DMS114 treated with DMSO at 0.1 percent for 48 hours (cell line): Measurements from ENCODE around the gene TUBB4A.

Experiments used
- DNase-seq: peaks from one replicate; lab custom pipeline; 2025; ENCODE audit not compliant: unreplicated experiment; lab: John Stamatoyannopoulos, UW

TUBB4A gene

DNA sequence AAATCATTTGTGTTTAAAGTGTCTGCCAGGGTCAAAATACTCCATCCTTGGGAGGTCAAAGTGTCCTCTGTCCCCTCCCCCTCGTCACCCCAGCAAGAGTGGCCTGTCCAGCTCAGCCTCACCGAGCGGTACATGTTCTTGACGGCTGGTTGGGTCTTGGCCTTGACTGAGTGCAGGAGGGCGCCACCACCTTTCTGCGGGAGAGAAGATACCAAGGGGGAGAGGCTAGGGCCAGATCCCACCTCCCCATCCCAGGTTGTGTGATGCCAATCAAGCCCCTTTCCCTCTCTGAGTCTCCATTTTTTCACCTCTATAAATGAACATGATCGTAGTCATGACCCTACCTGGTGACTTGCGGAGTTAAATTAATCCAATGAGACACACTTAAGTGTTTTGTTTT lies 31.9 kb downstream of the TUBB4A start:
- no peak for DNase-seq

DNA sequence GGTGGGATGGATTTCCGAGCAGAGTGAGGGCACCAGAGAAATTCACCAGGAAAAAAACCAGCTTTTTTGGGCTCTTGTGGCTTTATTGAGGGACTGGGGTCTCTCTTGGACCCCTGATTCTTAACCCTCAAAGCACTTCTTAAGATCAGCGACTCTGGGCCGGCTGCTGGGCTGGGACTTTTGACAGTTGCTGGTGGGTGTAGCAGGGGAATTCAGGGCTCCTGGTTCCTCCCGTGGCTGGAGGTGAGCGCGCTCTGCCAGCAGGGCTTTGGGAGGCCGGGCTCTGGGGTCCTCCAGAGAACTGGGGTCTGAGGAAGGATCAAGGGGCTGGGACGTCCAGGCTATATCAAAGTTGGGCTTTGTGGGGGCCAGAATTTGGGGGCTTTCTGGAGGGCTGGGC lies 34.7 kb downstream of the TUBB4A start:
- DNase-seq, result no peak

DNA sequence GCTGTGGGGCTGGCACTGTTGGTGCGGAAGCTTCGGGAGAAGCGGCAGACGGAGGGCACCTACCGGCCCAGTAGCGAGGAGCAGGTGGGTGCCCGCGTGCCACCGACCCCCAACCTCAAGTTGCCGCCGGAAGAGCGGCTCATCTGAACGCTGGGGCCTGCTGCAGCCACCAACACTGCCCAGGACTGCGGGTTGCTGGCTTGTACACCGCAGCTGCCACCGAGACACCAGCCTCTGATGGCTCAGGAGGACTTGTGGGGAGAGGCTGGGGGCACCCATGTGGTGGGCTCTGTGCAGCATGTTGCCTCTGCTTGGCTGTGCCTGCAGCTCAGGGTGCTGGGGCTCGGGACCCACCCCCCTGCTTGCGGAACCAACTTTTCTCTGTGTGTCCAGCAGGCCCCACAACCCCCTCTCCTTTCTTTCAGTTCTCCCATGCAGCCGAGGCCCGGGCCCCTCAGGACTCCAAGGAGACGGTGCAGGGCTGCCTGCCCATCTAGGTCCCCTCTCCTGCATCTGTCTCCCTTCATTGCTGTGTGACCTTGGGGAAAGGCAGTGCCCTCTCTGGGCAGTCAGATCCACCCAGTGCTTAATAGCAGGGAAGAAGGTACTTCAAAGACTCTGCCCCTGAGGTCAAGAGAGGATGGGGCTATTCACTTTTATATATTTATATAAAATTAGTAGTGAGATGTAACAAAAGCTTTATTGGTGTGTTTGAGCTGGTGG lies 35.4 kb downstream of the TUBB4A start:
- no peak for DNase-seq

DNA sequence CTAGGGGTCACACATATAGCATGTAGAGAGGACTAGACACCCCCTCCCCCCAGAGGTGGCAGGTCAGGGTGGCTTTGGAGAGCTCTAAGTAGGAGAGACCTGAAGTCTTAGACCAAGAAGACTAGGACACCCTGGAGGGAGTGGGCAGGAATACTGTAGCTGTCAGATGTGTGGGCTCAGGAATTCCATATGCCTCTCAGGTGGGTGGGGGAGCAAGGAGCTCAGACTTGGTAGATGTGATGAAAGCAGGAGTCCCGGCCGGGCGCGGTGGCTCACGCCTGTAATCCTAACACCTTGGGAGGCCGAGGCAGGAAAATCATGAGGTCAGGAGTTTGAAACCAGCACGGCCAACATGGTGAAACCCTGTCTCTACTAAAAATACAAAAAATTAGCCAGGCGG lies 36.4 kb downstream of the TUBB4A start:
- DNase-seq, result no peak

DNA sequence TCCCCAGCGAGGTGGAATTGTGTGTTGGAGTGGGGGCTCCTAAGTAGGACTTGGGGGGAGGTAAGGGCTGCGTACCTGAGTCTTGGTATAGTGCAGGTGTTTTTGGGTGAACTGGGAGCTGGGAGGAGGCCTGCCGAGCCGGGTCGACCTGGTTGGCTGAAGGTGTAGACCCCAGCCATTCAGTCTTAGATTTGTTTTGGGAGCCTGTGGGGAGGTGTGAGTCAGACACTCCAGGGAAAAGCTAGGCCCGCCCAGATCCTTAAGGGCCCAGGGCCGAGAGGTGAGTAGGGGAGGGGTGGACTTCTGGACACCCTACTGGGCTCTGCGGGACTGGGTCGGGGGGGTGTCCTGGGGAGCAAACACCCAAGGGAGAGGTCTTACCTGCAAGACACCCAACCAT lies 37.1 kb downstream of the TUBB4A start:
- no peak for DNase-seq

DNA sequence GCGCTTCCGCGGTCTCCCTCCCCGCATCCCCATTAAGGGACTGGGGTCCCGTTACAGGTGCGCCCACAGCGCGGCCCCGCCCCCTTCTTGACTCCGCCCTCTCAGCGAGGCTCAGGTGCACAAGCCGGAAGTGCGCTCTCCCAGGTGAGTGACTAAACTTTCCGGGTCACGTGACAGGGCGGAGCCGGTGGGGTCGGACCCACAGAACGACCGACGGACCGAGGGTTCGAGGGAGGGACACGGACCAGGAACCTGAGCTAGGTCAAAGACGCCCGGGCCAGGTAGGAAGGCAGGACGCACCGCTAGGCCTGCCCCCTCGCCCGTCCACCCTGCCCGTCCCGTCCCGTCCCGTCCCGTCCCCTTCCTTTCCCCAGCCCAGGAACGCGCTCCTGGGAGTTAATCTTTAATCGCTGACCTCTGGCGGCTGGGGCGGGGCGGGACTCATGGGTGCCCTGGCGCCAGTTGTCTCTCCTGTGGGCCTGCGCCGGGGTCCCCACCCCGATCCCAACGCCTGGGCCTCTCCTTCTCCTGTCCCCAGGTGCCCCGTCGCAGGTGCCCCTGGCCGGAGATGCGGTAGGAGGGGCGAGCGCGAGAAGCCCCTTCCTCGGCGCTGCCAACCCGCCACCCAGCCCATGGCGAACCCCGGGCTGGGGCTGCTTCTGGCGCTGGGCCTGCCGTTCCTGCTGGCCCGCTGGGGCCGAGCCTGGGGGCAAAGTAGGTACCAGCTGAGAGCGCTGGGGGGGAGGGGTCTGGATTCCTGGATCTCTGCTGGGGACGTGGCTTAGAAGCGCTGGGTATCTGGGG lies 37.8 kb downstream of the TUBB4A start, which contains the start of gene CRB3:
Gene CRB3 (plus strand): TSS at position 202 of the 804 bp plus-strand sequence. CDS start 431 bp downstream, at position 633.
- no peak for DNase-seq

DNA sequence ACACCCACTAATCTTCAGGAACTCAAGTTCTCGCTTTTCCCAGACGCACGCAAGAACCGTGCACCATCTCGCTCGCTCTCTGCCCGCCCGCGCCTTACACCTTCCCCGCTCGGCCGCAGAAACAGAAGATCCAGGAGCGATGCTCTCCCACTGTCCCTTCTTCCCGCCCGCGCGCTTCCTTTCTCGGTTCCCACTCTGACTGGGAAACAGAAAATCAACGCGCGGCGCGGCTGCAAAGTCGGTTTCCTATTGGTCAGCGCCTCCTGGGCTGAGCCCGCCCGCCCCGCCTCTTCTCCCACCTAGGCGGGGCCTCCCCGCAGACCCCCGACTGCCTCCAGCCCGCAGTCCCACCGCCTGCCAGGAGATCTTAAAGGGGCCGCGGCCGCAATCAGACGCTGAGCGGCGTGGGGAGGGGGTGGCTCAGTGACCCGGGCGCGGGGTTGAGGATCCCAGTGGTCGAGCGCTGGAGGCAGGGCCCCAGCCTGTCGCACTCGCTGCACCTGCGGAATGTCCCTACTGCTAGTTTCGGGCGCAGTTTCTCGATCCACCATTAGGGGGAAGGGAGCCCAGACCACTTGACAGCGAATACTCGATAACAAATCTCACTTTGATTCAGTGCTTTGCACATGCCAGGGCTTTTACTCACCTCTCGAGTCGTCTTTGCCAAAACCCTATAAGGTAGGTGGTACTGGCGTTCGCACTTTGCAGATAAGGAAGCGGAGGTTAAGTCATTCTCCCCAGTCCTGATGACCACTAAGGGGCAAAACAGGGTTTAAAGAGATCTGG lies 41.8 kb downstream of the TUBB4A start:
- peak; percentile 88 for DNase-seq

DNA sequence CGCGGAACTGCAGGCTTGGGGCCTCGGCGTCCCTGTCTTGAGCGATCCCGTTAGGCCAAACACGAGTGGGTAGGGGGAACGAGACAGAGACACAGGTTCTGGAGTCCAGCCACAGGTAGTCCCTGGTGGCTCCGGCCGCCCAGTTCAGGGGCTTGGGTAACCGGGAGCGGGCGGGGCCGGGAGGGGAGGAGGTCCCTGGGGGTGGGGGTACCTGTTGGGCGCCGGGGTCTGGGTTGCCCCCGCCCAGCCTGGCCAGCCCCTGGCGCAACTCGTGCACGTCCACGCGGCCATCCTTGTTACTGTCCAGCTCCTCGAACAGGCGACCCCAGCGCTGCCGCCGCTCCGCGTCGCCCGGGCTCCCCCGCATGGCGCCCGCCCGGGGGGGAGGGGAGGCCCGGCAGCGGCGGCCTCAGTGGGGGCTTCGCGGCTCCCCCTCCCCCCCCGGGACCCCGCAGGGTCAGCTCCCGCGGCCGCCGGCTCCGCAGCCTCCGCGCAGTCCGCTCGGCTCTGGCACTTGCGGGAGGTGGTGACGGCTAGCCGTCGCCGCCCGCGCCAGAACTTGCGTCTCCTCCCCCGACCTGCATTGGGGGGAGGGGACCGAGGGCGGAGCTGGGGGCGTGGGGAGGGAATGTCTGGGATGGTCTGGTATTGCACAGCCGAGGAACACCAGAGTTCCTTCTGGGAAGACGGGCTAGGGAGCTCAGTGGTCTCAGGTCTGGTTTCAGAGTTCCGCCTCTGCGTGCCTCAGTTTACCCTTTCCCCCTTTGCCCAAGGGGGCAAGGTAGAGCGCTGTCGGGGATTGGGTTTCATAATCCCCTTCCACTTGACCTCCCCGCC lies 42.6 kb downstream of the TUBB4A start, which contains the start of gene SLC25A23:
Gene SLC25A23 (minus strand): TSS at position 531 of the 837 bp plus-strand sequence. CDS start 164 bp downstream, at position 367.
- DNase-seq, result peak; percentile 39

DNA sequence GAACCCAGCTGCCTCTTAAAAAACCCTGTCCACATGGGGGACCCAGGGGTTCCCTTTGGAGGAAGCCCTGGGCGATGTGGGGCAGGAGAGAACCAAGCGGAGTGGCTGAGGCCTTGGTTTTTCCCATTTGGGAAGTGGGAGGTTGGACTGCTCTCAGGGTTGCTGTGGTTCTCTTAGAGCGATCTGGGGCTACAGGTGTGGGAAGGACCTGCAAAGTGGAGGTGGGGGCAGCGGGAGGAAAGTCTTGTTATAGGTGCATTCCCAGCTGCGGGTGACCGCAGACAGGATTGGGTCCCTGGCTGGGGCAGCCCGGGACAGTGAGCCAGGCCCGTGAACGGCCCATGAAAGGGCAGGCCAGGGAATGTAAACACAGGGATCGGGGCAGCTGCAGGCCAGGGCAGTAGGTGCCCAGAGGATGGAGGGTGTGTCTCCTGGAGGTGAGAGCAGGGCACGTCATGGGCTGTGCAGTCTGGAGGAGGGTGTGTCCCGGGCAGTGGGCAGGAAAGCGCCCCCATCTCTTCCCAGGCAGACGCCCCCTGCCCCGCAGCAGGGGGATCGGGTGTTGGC lies 43.3 kb downstream of the TUBB4A start:
- no peak for DNase-seq

DNA sequence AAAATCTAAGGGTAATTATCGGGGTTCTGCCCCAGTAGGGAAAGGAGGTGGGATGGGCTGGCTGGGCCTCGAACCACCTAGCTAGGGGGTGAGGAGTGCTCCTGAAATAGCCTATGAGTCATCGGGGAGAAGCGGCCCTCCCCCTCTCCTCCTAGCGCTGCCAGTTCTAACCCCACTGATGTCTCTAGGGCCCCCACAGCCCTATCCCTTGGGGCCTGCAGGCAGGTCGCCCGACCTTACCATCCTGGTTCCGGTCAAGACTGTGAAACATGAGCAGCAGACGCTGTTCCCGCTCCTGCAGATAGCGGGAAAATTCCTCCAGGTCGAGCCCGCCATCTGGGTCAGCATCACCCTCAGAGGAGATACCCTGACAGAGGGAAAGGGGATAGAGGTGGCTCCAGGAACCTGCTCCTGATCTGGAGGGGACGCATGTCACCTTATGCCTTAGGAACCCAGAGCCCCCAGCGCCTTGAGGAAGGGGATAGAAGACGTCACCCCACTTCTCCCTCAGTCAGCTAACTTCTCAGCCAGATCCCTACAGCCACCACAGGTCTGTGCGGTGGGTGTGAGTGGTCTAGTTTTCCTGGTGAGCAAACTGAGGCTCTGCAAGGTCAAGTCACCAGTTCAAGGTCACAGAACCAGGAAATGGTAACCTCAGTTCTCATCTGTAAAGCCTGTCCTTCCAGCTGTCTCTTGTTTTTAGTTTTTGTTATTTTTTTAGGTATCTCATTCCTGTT lies 44.0 kb downstream of the TUBB4A start:
- DNase-seq, result no peak

DNA sequence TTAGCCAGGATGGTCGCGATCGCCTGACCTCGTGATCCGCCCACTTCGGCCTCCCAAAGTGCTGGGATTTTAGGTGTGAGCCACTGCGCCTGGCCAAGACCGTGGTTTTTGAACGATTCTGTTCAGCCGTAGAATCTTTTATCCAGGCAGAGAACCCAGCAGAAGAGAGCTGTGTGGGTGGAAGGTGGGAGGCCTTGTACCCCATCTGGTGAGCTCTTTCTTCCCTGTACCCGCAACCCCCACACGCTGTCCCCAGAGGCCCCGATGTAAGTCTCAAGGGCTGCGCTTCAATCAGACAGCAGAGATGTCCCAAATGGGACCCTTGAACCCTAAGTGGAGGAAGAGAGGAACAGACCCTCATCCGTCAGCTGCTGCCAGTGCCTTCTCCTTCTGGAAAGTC lies 46.2 kb downstream of the TUBB4A start:
- DNase-seq, result no peak

DNA sequence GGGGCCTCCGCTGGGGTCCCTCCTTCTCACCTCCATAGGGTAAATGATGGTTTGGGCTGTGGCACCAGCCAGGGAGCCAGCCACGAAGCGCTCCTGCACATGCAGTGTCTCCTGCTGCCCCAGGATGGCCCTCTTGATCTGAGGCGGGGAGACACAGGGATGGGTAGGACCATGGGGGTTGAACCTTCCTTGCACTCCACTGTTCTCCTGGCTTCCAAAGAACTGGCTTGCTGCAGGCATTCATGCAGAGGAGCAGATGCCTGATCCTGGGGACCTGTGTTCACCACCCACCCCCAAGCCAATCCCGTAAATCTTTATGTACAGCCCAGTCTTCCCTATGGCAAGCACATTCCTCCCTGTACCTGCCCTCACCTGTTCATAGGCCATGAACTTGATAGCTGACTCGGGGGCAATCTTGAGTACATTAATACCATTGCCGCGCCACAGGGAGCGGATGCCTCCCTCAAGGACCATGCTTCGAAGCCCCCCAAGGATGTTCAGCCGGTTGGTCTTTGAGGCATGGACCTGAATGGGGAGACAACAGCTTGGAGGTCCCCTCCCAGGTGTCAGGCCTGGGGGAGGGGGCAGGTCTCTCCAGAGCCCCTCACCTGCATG lies 48.1 kb downstream of the TUBB4A start:
- no peak for DNase-seq

DNA sequence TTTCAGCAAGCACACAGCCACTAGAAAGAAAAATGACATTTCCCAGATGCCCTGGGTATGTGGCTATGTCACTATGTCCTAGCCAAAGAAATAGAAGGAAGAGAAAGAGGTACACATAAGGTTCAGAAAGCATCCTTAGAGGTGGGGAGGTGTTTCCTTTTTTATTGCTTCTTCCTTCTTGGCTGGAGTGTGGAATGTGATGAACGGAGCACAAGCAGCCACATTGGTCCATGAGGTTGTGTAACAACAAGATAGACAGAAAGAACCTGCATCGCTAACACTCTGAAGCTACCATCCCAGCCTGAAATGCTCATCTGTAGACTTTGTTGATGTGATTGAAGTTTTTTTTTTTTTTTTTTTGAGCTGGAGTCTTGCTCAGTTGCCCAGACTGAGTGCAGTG lies 49.2 kb downstream of the TUBB4A start:
- no peak for DNase-seq

DNA sequence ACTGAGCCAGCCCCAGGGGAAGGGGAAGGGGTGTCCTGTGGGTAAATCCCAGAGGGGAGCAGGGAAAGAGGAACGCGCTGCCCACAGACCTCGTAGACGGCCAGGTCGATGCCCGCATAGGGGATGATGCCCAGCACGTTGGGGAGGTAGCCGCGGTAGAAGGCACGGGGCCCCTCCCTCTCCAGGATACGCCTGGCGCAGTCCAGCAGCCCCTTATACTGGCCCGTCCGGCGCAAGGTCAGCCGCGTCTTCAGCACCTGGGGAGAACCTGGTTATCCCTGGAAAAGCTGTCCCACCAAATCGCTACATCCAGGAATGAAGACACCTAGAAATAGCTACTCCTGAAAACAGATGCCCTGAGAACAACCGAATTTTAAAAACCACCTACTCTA lies 49.9 kb downstream of the TUBB4A start:
- no peak for DNase-seq

DNA sequence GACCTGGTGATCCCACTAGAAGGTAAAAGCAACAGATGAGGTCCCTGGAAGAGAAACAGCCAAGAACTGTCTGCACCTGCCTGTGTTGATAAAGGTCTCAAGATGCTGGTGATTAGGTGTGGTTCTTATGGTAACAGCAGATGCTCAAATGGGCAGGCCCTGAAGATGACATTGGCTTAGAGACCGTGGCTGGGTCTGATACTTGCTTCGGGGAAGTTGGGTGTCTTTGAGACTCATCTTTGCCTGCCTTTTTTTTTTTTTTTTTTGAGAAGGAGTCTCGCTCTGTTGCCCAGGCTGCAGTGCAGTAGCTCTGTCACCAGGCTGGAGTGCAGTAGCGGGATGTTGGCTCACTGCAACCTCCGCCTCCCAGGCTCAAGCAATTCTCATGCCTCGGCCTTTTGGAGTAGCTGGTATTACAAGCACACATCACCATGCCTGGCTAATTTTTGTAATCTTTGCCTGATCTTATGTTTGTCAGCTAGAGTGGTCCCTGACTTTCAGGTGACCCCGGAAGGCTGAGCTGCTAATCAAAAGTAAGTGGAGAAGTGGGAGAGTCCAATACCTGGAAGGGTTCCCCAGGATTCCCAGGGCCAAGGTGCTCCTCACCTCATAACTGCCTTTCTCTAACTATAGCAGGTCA lies 50.4 kb downstream of the TUBB4A start:
- DNase-seq, result no peak

DNA sequence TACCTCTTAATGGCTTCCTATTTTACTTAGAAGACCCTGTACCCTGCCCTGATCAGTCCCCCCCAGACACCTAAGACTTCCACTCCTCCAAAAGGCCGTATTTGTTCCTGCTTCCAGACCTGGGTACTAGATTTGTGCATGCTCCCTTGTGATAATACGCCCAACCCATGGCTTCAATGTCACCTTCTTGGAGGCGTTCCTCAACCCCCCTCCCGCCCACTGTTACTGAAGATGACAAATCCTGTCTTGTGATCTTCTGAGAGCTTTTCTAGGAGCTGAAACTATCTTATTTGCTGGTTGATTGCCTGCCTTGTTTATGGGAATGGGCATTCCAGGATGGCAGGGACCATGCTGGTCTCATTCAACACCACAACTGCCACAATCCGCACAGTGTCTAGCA lies 51.9 kb downstream of the TUBB4A start:
- no peak for DNase-seq

DNA sequence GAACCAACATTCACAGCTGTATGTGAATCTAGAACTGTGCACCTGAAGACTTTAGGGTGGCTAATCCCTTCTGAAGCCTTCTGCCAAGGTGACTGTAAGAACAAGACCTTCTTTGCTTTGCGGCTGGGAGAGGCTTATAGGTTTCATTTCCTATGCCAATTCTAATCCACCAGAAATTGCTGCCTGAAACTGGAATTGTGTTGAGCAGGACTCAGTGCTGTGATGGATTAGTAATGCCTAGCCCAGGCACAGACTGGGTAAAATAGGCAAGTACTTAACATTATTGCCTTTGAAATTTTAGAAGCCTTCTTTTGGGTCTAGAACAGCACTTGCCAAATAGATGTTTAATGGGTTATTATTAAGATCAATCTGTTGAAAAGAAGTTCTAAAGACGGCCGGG lies 54.1 kb downstream of the TUBB4A start:
- DNase-seq, result no peak

DNA sequence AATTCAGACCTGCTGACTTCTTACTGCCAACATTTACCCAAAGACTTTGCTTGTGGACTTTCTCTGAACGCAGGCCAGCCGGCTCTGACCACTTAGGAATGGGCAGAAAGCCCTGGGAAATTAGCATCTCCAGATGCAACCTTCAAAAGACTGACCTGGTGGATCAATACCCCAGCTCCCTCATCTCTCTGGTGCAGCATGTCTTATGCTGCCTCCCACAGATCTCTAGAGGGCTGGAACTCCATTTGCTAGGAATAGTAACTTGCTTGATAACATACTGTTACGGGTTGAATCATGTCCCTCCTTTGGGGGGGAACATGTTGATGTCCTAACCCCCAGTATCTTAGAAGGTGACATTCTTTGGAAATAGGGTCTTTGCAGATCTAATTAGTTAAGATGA lies 55.7 kb downstream of the TUBB4A start:
- no peak for DNase-seq
